HepG2 (cell line): ENCODE data around the gene SESN2. TPM values are rescaled to one million over a fixed set of nuclear protein-coding genes. Genes with fewer than 3 reads are reported as not detected.

ENCODE experiments used
- DMTF1 ChIP-seq: sonication (generic); formaldehyde crosslinking; IDR thresholded peaks from 2 replicates; pipeline ENCODE4 v1.4.0; 2020; ENCODE audit warnings: mild to moderate bottlenecking, missing genetic modification reagents
- KAT8 ChIP-seq: IDR thresholded peaks from 2 replicates; pipeline ENCODE4 v1.6.1; 2016; ENCODE audit warnings: missing genetic modification reagents, missing compliant biosample characterization
- MEIS2 ChIP-seq: sonication (generic); formaldehyde crosslinking; IDR thresholded peaks from 2 replicates; pipeline ENCODE4 v1.9.0; 2021; ENCODE audit warnings: mild to moderate bottlenecking, missing genetic modification reagents
- NPAS2 ChIP-seq: sonication (generic); formaldehyde crosslinking; IDR thresholded peaks from 2 replicates; pipeline ENCODE4 v1.8.0; 2022; ENCODE audit warnings: mild to moderate bottlenecking, missing genetic modification reagents, borderline replicate concordance
- PAF1 ChIP-seq: IDR thresholded peaks from 2 replicates; pipeline ENCODE4 v1.6.1; 2016; ENCODE audit warnings: missing genetic modification reagents, missing compliant biosample characterization
- SNAPC4 ChIP-seq: sonication (generic); formaldehyde crosslinking; IDR thresholded peaks from 2 replicates; pipeline ENCODE4 v1.4.0; 2020; ENCODE audit warnings: mild to moderate bottlenecking, missing genetic modification reagents
- ZNF180 ChIP-seq: sonication (generic); formaldehyde crosslinking; IDR thresholded peaks from 2 replicates; pipeline ENCODE4 v1.4.0; 2020; ENCODE audit warnings: low read depth, missing genetic modification reagents, borderline replicate concordance
- ZNF224 ChIP-seq: sonication (generic); formaldehyde crosslinking; IDR thresholded peaks from 2 replicates; pipeline ENCODE4 v1.5.0; 2020; ENCODE audit warnings: mild to moderate bottlenecking, missing genetic modification reagents
- ZNF607 ChIP-seq: sonication (generic); formaldehyde crosslinking; IDR thresholded peaks from 2 replicates; pipeline ENCODE4 v1.5.1; 2020; ENCODE audit warnings: missing genetic modification reagents, mild to moderate bottlenecking, borderline replicate concordance
- ZNF609 ChIP-seq: sonication (generic); formaldehyde crosslinking; IDR thresholded peaks from 2 replicates; pipeline ENCODE4 v1.4.0; 2020; ENCODE audit warnings: mild to moderate bottlenecking, missing genetic modification reagents, borderline replicate concordance
- polyA plus RNA-seq, 8 experiments: library from polyadenylated mRNA; depleted of rRNA in 3 of 8; stranded (reverse) in 7 of 8; unstranded in 1 of 8; fragments of >200 nt; fragmentation: Illumina TruSeq in 4 of 8; extraction: Trizol in 4 of 8; gene quantifications; 2 replicates each; pipeline versions ENCODE4 v1.2.1 to v1.2.3, GENCODE V29; 2011 to 2016; ENCODE audit warnings: low read depth in 4 of 8, missing spikeins in 1 of 8, mixed read lengths in 1 of 8; ENCODE audit not compliant: insufficient read depth in 1 of 8
- total RNA-seq, 5 experiments: library from RNA; depleted of rRNA; stranded (reverse); fragments of >200 nt; fragmentation: Illumina TruSeq; extraction: Trizol; gene quantifications; 2 replicates each; pipeline ENCODE4 v1.2.3, GENCODE V29; 2016; ENCODE audit warnings: low read depth in 1 of 5

The SESN2 gene
- total and polyA plus RNA-seq, 2 of the 13 experiments (the other 11 are each of a cell fraction or from before 2014, with no cell fraction given): 13.2 to 19.1 TPM

GRCh38 chr1:28235755-28236655 lies 23.3 kb upstream of the SESN2 start, which contains the start of gene ATP5IF1 (continued):
- 0 out of 2 replicates have a peak, but pooled peaks have one; percentile 71 for TF ChIP-seq ZNF224 (CRISPR knock-in tag)
- TF ChIP-seq ZNF180: no peak
- peak; percentile 77 for TF ChIP-seq KAT8
- no peak for TF ChIP-seq PAF1 (CRISPR knock-in tag)
- TF ChIP-seq NPAS2: no peak
- peak; percentile 72; the same call in 1 of the 2 replicates for TF ChIP-seq MEIS2 (CRISPR knock-in tag)
- peak; percentile 67; the same call in 1 of the 2 replicates for TF ChIP-seq ZNF609
- no peak for TF ChIP-seq SNAPC4
- TF ChIP-seq DMTF1 (CRISPR knock-in tag): peak; percentile 86; the same call in 1 of the 2 replicates
- TF ChIP-seq ZNF607: peak; percentile 90
